ENCODE results near the gene FGG. TPM values are rescaled to one million over a fixed set of nuclear protein-coding genes. Genes with fewer than 3 reads are reported as not detected.

Gene FGG
- total RNA-seq, 1 experiment from 2014 or later = not detected

- no peaks in the 10 kb centered on the region; the same call in 1 of the 2 replicates for H3K27me3 ChIP-seq (ENCODE audit: insufficient read depth, low read length)
- H2BK5ac ChIP-seq (ENCODE audit: insufficient read length, low read length) = no peak overlapping the region
- no peak overlapping the region for H3T11ph ChIP-seq (ENCODE audit: low read length)
- no peak overlapping the region for H2BK20ac ChIP-seq (ENCODE audit: low read depth, low read length, poor library complexity, severe bottlenecking)
- no peaks in the 10 kb centered on the region for H4K20me1 ChIP-seq (ENCODE audit: control insufficient read depth, insufficient read depth, insufficient read length)
- H3K4me2 ChIP-seq (ENCODE audit: insufficient read depth, insufficient read length, low read length) = peak overlapping the region; percentile 65
- no peak overlapping the region for H4K5ac ChIP-seq (ENCODE audit: insufficient read length, low read depth, low read length)
- H3K79me2 ChIP-seq (ENCODE audit: insufficient read depth, low read length) = no peaks in the 10 kb centered on the region
- no peak overlapping the region for H2AK5ac ChIP-seq (ENCODE audit: insufficient read length, low read length)
- H4K8ac ChIP-seq (replicated peaks; ENCODE audit: insufficient read length, low read depth, low read length) = no peak overlapping the region
- H3K9me3 Mint-ChIP-seq = no peaks in the 10 kb centered on the region
- no peak overlapping the region for H3K23ac ChIP-seq (ENCODE audit: insufficient read length, low read depth, low read length)
- no peaks in the 10 kb centered on the region; the same call in 1 of the 2 replicates for H3K4me1 ChIP-seq (ENCODE audit: insufficient read depth, low read length)
- H3K79me1 ChIP-seq (ENCODE audit: insufficient read depth, low read depth, low read length, poor library complexity, severe bottlenecking) = no peaks in the 10 kb centered on the region
- H3K27me3 Mint-ChIP-seq (ENCODE audit: low read depth) = peaks cover 3% of the 10 kb centered on the region
- H3K23me2 ChIP-seq (ENCODE audit: insufficient read length, low read depth, low read length, poor library complexity, severe bottlenecking) = peaks cover 7% of the 10 kb centered on the region
- H3K4me3 Mint-ChIP-seq = no peak overlapping the region
- no peak overlapping the region for H2AFZ ChIP-seq (ENCODE audit: low read length)
- H3K27ac ChIP-seq (ENCODE audit: insufficient read length, low read depth, low read length) = no peak overlapping the region
- H3K56ac ChIP-seq (ENCODE audit: insufficient read length, low read depth, low read length) = no peak overlapping the region
- H3K4ac ChIP-seq (ENCODE audit: low read depth, low read length) = no peak overlapping the region
- no peak overlapping the region for H3K18ac ChIP-seq (ENCODE audit: insufficient read length, low read depth, low read length)
- H2BK15ac ChIP-seq (ENCODE audit: low read depth, low read length) = no peak overlapping the region
- H4K91ac ChIP-seq (ENCODE audit: insufficient read length, low read depth, low read length) = no peak overlapping the region
- peak; percentile 88 for DNase-seq
- no peaks in the 10 kb centered on the region for H3K36me3 Mint-ChIP-seq (ENCODE audit: insufficient read depth in 1 of 3, low read depth in 3 of 3)
- TF ChIP-seq, protein P1, sequence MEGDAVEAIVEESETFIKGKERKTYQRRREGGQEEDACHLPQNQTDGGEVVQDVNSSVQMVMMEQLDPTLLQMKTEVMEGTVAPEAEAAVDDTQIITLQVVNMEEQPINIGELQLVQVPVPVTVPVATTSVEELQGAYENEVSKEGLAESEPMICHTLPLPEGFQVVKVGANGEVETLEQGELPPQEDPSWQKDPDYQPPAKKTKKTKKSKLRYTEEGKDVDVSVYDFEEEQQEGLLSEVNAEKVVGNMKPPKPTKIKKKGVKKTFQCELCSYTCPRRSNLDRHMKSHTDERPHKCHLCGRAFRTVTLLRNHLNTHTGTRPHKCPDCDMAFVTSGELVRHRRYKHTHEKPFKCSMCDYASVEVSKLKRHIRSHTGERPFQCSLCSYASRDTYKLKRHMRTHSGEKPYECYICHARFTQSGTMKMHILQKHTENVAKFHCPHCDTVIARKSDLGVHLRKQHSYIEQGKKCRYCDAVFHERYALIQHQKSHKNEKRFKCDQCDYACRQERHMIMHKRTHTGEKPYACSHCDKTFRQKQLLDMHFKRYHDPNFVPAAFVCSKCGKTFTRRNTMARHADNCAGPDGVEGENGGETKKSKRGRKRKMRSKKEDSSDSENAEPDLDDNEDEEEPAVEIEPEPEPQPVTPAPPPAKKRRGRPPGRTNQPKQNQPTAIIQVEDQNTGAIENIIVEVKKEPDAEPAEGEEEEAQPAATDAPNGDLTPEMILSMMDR (conservative IDR thresholded peaks at IDR 0.05) = peak; percentile 80
- no peak overlapping the region; the same call in 1 of the 2 replicates for H3K14ac ChIP-seq (ENCODE audit: insufficient read depth, low read length)
- no peaks in the 10 kb centered on the region for H3K9me3 ChIP-seq (ENCODE audit: control insufficient read depth, low read depth, low read length)
- H2BK12ac ChIP-seq (ENCODE audit: insufficient read length, low read depth, low read length) = no peak overlapping the region
- no CpG with 5 or more reads among the region's 48 CpGs for WGBS (ENCODE audit: extremely low coverage, insufficient read length, low lambda C conversion rate)
- H3K27ac Mint-ChIP-seq = no peak overlapping the region
- no peak overlapping the region for H2BK120ac ChIP-seq (ENCODE audit: low read depth, low read length, poor library complexity, severe bottlenecking)
- peak overlapping the region; percentile 5 for H3K9ac ChIP-seq (ENCODE audit: extremely low read depth, insufficient read length, low read length)
- peaks cover 5 to 7% of the 10 kb centered on the region in 2 experiments for H3K4me1 Mint-ChIP-seq
These were observed 14.5 kb upstream of the FGG start for GRCh38 chr4:154626793-154627484.

Measured in H9 (cell line).